Measurements from ENCODE around the gene CIB2.

Gene CIB2

GRCh38 chr15:78064544-78064943, 66.7 kb downstream of the CIB2 start:
- no peak for DNase-seq

GRCh38 chr15:78063970-78064385, 67.3 kb downstream of the CIB2 start:
- no peak for DNase-seq

DNA sequence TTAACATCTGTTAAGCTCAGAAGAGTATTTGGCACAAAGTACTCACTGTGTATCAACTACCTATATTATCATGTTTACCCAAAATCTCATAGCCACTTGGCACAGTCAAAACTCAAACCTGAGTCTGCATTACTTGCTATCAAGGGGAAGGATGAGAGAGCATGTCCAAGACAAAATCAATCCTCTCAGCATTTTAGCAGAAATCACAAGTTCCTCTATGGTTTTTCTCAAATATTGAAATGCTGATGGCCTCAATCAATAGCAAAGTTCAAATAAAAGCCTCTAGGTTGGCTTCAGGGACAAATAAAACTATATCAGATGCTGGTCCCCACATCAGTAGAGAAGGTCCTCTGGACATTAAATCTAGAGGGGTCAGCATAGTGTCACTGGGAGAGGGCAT, 68.0 kb downstream of the CIB2 start:
- DNase-seq: no peak

DNA sequence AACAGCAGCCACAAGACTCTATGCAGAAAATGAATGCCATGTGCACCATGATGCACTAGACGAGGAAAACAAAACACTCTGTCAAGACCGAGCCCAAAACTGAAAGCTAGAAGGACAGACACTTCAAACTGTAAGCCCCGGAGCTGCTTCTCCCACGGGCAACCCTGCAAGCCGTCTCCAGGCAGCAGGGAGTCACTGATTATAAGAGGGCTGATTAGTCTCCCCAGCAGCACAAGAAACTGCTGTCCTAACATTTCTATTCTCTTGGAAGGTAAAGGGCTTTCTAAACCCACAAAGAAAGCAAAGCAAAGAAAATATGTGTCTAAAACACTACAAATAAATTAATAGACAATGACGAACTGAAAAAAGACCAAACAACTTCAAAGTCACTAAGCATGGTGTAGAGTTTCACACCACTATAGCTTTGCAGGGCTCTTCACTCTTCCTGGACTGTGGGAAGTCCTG, 69.2 kb downstream of the CIB2 start:
- DNase-seq: no peak

GRCh38 chr15:78060232-78060631, 71.0 kb downstream of the CIB2 start:
- DNase-seq: no peak

- DNase-seq: no peak
Observed at GRCh38 chr15:78059110-78059839, 72.0 kb downstream of the CIB2 start.

- DNase-seq: no peak
Observed at GRCh38 chr15:78058401-78058935, 72.8 kb downstream of the CIB2 start.

DNA sequence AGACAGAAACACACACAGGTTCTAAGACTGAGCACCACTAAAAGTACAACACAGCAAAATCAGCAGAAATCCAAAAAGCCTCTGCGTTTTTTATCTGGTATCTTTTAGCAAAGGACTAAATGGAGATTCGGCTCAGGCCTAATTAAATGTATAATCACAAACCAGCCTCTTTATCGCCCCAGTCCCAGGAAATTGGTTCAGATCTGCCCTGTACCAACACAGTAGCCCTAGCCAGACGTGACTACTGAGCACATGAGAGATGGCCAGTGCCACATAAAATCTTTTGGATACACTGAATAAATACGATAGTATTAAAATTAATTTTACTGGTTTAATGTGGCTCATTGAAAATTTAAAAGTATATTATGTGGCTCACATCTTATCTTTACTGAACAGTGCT, 73.4 kb downstream of the CIB2 start:
- DNase-seq: no peak

- DNase-seq: no peak
Observed at GRCh38 chr15:78056714-78057269, 74.5 kb downstream of the CIB2 start.

- no peak for DNase-seq
Observed at GRCh38 chr15:78055919-78056713, 75.1 kb downstream of the CIB2 start.

GRCh38 chr15:78054966-78055365, 76.3 kb downstream of the CIB2 start:
- DNase-seq: no peak

Data from activated naive CD4-positive, alpha-beta T cell (primary cell).